Measurements from ENCODE around the gene IL1F10.

- TF ChIP-seq POLR2AphosphoS5 (IDR thresholded peaks at IDR 0.05), result no peak
- TF ChIP-seq CTCF (IDR thresholded peaks at IDR 0.05), result no peak
These were observed 31.0 kb upstream of the IL1F10 start for GRCh38 chr2:113036763-113037162.
